ENCODE data around the gene PRR5L.

Gene PRR5L

GRCh38 chr11:36326524-36327419, 30.7 kb downstream of the PRR5L start:
- no peak for DNase-seq (ENCODE audit: low read depth in 2 of 2)

- no peak for DNase-seq (ENCODE audit: low read depth in 2 of 2)
Observed at GRCh38 chr11:36328966-36329673, 33.0 kb downstream of the PRR5L start.

GRCh38 chr11:36330411-36330810, 34.3 kb downstream of the PRR5L start:
- DNase-seq (ENCODE audit: low read depth in 2 of 2) = no peak

- DNase-seq (ENCODE audit: low read depth in 2 of 2) = no peak
Observed at GRCh38 chr11:36333468-36333867, 37.4 kb downstream of the PRR5L start.

GRCh38 chr11:36333897-36334296, 37.8 kb downstream of the PRR5L start:
- DNase-seq (ENCODE audit: low read depth in 2 of 2) = no peak

- DNase-seq (ENCODE audit: low read depth in 2 of 2) = no peak
Observed at GRCh38 chr11:36339888-36340287, 43.8 kb downstream of the PRR5L start.

GRCh38 chr11:36340897-36341296, 44.8 kb downstream of the PRR5L start:
- no peak for DNase-seq (ENCODE audit: low read depth in 2 of 2)

GRCh38 chr11:36341915-36342314, 45.8 kb downstream of the PRR5L start:
- no peak for DNase-seq (ENCODE audit: low read depth in 2 of 2)

GRCh38 chr11:36342327-36342726, 46.2 kb downstream of the PRR5L start:
- DNase-seq (ENCODE audit: low read depth in 2 of 2) = no peak

GRCh38 chr11:36343436-36343835, 47.3 kb downstream of the PRR5L start:
- DNase-seq (ENCODE audit: low read depth in 2 of 2) = no peak

- DNase-seq (ENCODE audit: low read depth in 2 of 2) = no peak
Observed at GRCh38 chr11:36345084-36345511, 49.0 kb downstream of the PRR5L start.

GRCh38 chr11:36345535-36346141, 49.5 kb downstream of the PRR5L start:
- no peak for DNase-seq (ENCODE audit: low read depth in 2 of 2)

- DNase-seq (ENCODE audit: low read depth in 2 of 2) = no peak
Observed at GRCh38 chr11:36346562-36347383, 50.7 kb downstream of the PRR5L start.

GRCh38 chr11:36347384-36347906, 51.4 kb downstream of the PRR5L start:
- no peak for DNase-seq (ENCODE audit: low read depth in 2 of 2)

GRCh38 chr11:36349351-36350136, 53.5 kb downstream of the PRR5L start:
- DNase-seq (ENCODE audit: low read depth in 2 of 2) = no peak

GRCh38 chr11:36350137-36350513, 54.0 kb downstream of the PRR5L start:
- DNase-seq (ENCODE audit: low read depth in 2 of 2) = no peak

GRCh38 chr11:36352922-36353321, 56.8 kb downstream of the PRR5L start:
- peak in 1 of 2 donors; percentile 17 for DNase-seq (ENCODE audit: low read depth in 2 of 2)

- no peak for DNase-seq (ENCODE audit: low read depth in 2 of 2)
Observed at GRCh38 chr11:36354221-36355003, 58.3 kb downstream of the PRR5L start.

- DNase-seq (ENCODE audit: low read depth in 2 of 2) = no peak
Observed at GRCh38 chr11:36356201-36356600, 60.1 kb downstream of the PRR5L start.

GRCh38 chr11:36357831-36358230, 61.7 kb downstream of the PRR5L start:
- DNase-seq (ENCODE audit: low read depth in 2 of 2) = no peak

Measured in stimulated activated CD8-positive, alpha-beta memory T cell treated with anti-CD3 and anti-CD28 coated beads, Interleukin-2, amount 100 ng/mL, for 1 hour (primary cell).